ENCODE results near the gene ITLN1. TPM values are rescaled to one million over a fixed set of nuclear protein-coding genes. Genes with fewer than 3 reads are reported as not detected.

Gene ITLN1
- total RNA-seq, 2 donors from 2014 or later, result 5.9 to 8.6 TPM

DNA sequence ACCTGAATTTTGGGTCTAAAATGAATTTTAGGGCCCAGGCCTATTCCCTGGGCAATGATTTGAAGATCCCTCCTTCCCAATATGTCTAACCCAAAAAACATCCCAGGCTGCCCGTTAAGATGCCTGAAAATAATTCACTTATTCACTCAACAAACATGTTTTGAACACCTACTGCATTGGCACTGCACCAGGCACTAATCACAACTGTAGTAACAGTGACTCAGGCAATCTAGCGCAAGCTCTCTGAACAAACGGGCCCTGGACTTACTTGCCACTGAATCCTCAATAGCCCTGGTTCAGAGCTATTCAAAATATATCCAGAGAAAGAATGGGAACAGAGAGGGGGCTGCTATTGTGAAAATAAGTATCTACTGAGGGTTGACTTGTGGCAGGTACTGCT lies 26.5 kb downstream of the ITLN1 start:
- Histone ChIP-seq H3K27ac (no peak overlapping the region), H3K4me3 (no peak overlapping the region), H3K36me3 (replicated peaks in 1 of 2; ENCODE audit: insufficient read depth in 1 of 2, low read depth in 2 of 2) (no peaks in the 10 kb centered on the region), H3K9me3 (no peaks in the 10 kb centered on the region), H3K4me1 (no peaks in the 10 kb centered on the region), H3K27me3 (no peaks in the 10 kb centered on the region)
- intact Hi-C loops (cut with DNase I), result no loop called here
- TF ChIP-seq, protein P1, sequence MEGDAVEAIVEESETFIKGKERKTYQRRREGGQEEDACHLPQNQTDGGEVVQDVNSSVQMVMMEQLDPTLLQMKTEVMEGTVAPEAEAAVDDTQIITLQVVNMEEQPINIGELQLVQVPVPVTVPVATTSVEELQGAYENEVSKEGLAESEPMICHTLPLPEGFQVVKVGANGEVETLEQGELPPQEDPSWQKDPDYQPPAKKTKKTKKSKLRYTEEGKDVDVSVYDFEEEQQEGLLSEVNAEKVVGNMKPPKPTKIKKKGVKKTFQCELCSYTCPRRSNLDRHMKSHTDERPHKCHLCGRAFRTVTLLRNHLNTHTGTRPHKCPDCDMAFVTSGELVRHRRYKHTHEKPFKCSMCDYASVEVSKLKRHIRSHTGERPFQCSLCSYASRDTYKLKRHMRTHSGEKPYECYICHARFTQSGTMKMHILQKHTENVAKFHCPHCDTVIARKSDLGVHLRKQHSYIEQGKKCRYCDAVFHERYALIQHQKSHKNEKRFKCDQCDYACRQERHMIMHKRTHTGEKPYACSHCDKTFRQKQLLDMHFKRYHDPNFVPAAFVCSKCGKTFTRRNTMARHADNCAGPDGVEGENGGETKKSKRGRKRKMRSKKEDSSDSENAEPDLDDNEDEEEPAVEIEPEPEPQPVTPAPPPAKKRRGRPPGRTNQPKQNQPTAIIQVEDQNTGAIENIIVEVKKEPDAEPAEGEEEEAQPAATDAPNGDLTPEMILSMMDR (IDR thresholded peaks at IDR 0.05), result no peak
- no peak for TF ChIP-seq POLR2A (IDR thresholded peaks at IDR 0.05)
- DNase-seq (no peak), ATAC-seq (no peak)
- WGBS, 2 donors, result 52% methylated on average over 3 of the region's 3 CpGs

DNA sequence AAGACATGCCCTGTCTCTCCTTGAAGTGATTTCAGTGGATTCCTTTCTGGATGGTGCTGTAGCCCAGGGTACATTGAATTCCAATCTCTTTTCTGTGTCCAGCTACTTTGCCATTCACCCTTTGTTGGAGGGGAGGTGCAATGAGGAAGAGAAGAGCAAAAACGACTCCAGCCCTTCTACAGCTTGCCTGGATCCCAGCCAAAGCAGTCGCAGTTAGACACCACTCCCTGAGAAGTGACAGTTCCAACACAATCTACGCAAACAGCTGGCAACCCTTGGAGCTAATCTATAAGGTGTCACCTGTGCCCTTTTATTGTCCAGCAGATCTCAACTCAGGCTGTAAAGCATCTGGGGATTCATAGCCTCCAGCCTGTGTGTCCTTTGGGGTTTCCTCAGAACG lies 26.9 kb downstream of the ITLN1 start:
- TF ChIP-seq, protein P1 (IDR thresholded peaks at IDR 0.05), result no peak
- no peak for TF ChIP-seq POLR2A (IDR thresholded peaks at IDR 0.05)
- H3K27ac ChIP-seq, result no peak overlapping the region
- H3K4me1 ChIP-seq, result no peaks in the 10 kb centered on the region
- H3K27me3 ChIP-seq, result no peaks in the 10 kb centered on the region
- ATAC-seq (no peak), DNase-seq (peak in 1 of 4 donors; percentile 38)
- no peaks in the 10 kb centered on the region for H3K36me3 ChIP-seq (replicated peaks in 1 of 2; ENCODE audit: insufficient read depth in 1 of 2, low read depth in 2 of 2)
- no peaks in the 10 kb centered on the region for H3K9me3 ChIP-seq
- WGBS, 2 donors, result 31 to 48% methylated on average over 4 of the region's 4 CpGs
- intact Hi-C loops (cut with DNase I), result no loop called here
- H3K4me3 ChIP-seq, result no peak overlapping the region

DNA sequence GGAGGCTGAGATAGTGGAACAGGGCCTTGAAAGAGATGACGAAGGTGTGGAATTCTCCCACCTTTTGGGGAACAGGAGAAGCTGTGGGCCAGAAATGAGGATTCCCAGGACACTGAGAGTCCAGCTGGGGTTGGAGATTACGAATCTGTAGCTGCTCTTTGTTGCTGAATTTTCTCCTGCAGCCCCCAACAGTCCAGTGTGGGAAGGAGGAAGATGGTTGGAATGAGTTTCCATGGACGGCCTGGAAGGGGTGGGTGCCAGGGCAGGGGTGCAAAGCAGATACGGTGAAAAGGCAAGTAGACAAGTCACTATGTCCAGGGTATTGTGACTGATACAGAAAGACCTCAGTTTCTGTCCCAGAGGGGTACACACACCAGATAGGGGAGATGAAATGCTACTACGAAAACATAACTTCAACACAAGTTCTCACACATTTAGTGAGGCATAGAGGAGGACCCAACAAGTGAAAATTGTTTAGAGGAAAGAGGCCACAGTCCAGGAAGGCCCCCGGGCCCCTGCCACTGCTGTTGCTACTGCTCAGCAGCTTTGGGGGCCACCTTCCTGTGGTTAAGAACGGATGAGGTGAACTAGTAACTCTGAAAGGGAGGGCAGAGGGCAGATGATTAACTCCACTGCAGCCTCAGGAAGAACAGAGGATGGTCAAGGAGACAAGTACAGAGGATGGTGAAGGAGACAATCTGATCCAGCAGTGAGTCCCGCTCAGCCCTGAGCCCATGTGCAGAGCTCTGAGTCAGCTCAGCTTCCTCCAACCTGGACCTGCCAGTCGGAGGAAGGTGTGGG lies 29.6 kb downstream of the ITLN1 start:
- H3K27ac ChIP-seq, result no peak overlapping the region
- WGBS, 2 donors, result 59 to 74% methylated on average over 9 of the region's 9 CpGs
- DNase-seq, result no peak
- ATAC-seq, result no peak
- H3K27me3 ChIP-seq, result no peaks in the 10 kb centered on the region
- TF ChIP-seq, protein P1 (IDR thresholded peaks at IDR 0.05), result no peak
- TF ChIP-seq POLR2A (IDR thresholded peaks at IDR 0.05), result no peak
- intact Hi-C loops (cut with DNase I), result no loop called here
- H3K4me3 ChIP-seq, result no peak overlapping the region
- H3K4me1 ChIP-seq, result no peaks in the 10 kb centered on the region
- no peaks in the 10 kb centered on the region for H3K9me3 ChIP-seq
- no peaks in the 10 kb centered on the region for H3K36me3 ChIP-seq (replicated peaks in 1 of 2; ENCODE audit: insufficient read depth in 1 of 2, low read depth in 2 of 2)

DNA sequence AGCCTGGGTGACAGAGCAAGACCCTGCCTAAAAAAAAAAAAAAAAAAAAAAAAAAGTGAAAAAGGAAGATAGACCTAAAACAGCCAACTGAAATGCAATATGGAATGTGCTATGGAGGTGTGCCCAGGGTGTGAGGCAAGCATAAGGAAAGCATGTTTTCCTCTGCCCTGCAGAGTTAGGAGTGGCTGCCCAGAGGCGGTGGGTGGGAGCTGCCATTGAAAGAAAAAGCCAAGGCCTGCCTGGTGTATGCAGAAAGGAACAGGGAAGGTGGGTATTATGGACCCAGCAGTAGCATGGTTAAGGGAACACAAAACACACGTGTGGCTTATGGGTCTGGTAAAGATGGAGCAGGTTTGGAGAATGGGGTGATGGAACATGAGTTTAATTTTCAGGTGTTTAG lies 31.2 kb downstream of the ITLN1 start:
- Histone ChIP-seq H3K27ac (no peak overlapping the region), H3K9me3 (no peaks in the 10 kb centered on the region), H3K4me3 (no peak overlapping the region), H3K36me3 (replicated peaks in 1 of 2; ENCODE audit: insufficient read depth in 1 of 2, low read depth in 2 of 2) (no peaks in the 10 kb centered on the region), H3K4me1 (no peaks in the 10 kb centered on the region), H3K27me3 (no peaks in the 10 kb centered on the region)
- intact Hi-C loops (cut with DNase I), result no loop called here
- DNase-seq (no peak), ATAC-seq (no peak)
- 83 to 84% methylated on average over 2 of the region's 2 CpGs for WGBS, 2 donors
- no peak for TF ChIP-seq POLR2A (IDR thresholded peaks at IDR 0.05)
- TF ChIP-seq, protein P1 (IDR thresholded peaks at IDR 0.05), result no peak

DNA sequence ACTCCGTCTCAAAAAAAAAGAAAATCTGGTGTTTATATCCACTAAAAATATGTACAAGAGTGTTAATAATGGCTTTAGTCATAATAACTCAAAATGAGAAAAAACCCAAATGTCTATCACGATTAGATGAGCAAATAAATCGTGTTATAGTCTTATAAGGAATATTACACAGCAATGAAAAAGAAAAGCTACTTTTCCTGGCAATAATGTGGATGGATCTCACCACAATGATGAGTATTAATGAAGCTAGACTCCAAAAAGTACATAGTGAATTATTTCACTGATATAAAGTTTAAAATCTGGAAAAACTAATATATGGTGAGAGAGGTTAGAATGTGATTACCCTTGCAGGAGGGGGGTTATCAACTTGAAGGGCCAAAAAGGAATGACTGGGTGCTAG lies 32.0 kb downstream of the ITLN1 start:
- TF ChIP-seq, protein P1 (IDR thresholded peaks at IDR 0.05), result no peak
- no peak for TF ChIP-seq POLR2A (IDR thresholded peaks at IDR 0.05)
- Histone ChIP-seq H3K4me1 (no peaks in the 10 kb centered on the region), H3K36me3 (replicated peaks in 1 of 2; ENCODE audit: insufficient read depth in 1 of 2, low read depth in 2 of 2) (no peaks in the 10 kb centered on the region), H3K4me3 (no peak overlapping the region), H3K27me3 (no peaks in the 10 kb centered on the region), H3K27ac (no peak overlapping the region), H3K9me3 (no peaks in the 10 kb centered on the region)
- 80 to 81% methylated on average over 3 of the region's 3 CpGs for WGBS, 2 donors
- intact Hi-C loops (cut with DNase I), result no loop called here
- DNase-seq (no peak), ATAC-seq (no peak)
